GM13976 (cell line): ENCODE data around the gene KLK4.
A peak's percentile ranks its signal among the peaks of the same experiment; 100 is the strongest.

Source experiments
- DNase-seq: peaks from one replicate; pipeline ENCODE4 v3.0.0; 2012; ENCODE audit warnings: low spot score
- in situ Hi-C: fragments of 300-500 bp; cut with MboI; formaldehyde crosslinking; loops from one replicate; pipeline ENCODE4 v1.12.0; 2022; ENCODE audit warnings: low sequenced_read_pairs, mixed read lengths, inconsistent platforms; ENCODE audit not compliant: unreplicated experiment
- TF ChIP-seq, protein P1 (sequence below): IDR thresholded peaks from 2 replicates; pipeline ENCODE4 v1.5.1; 2012; ENCODE audit warnings: borderline replicate concordance, mild to moderate bottlenecking; ENCODE audit not compliant: insufficient read depth; ENCODE audit errors: extremely low read depth, missing control alignments, control extremely low read depth

The KLK4 gene

DNA sequence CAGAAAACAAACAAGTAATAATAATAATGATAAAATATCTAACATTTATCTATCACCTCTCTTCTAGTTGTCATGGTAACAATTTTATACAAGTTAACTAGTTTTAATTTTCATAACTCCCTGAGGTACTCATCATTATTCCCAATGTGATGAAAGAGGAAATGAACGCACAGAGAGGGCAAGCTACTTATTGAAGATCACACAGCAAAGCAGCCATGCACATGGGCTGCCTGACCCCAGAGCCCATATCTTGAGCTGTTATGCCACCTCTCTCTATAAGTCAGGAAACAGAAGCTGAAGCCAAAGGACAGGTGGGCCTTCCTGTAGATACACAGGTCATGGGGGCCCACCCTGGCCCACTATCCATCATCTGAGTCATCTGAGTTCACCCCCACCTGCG is 4.9 kb upstream of the KLK4 start:
- DNase-seq: no peak
- TF ChIP-seq, protein P1, sequence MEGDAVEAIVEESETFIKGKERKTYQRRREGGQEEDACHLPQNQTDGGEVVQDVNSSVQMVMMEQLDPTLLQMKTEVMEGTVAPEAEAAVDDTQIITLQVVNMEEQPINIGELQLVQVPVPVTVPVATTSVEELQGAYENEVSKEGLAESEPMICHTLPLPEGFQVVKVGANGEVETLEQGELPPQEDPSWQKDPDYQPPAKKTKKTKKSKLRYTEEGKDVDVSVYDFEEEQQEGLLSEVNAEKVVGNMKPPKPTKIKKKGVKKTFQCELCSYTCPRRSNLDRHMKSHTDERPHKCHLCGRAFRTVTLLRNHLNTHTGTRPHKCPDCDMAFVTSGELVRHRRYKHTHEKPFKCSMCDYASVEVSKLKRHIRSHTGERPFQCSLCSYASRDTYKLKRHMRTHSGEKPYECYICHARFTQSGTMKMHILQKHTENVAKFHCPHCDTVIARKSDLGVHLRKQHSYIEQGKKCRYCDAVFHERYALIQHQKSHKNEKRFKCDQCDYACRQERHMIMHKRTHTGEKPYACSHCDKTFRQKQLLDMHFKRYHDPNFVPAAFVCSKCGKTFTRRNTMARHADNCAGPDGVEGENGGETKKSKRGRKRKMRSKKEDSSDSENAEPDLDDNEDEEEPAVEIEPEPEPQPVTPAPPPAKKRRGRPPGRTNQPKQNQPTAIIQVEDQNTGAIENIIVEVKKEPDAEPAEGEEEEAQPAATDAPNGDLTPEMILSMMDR: no peak
- in situ Hi-C loops: loop anchor here (10.0 kb wide), 1 partner anchor 121 kb away; the partner anchor contains the start of gene ACP4

DNA sequence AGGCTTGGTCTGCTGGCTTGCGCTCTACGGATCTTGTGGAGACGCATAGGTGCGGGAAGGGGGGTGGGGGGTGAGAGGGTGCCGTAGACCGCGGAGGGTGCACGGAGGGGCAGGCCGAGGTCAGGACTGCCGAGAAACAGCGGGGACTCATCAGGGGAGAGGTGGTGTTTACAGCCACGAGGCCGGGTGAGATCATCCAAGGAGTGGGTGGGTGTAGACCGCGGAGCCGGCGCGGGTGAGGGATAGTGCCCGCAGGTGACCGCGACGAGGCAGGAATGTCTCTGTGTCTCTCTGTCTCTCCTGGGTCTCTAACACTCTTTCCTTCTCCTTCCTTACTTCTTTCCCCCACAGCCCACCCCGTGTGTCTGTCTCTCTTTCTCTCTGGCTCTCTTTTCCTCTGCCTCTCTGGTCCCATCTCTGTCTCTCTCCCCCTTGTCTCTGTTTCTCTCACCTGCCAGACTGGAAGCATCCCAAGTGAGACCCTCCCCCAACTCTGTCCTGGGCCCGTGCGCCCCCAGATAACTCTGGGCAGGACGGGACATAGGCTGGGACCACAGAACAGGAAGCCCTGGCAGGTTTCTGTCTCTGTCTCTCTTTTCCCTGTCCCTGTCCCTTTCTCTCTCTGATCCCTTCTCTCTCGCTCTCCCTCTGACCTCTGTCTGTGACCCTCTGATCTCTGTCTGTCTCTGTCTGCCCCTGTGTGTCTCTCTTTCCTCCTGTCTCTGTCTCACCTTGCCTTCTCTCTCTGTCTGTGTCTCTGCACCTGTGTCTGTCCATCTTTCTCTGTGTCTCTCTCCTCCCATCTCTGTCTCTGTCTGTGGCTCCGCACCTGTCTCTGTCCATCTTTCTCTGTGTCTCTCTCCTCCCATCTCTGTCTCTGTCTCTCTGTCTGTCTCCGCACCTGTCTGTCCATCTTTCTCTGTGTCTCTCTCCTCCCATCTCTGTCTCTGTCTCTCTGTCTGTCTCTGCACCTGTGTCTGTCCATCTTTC is 1.8 kb upstream of the KLK4 start:
- DNase-seq: peak; percentile 68
- in situ Hi-C loops: loop anchor here (10.0 kb wide), 1 partner anchor 118 kb away; the partner anchor contains the start of gene ACP4
- TF ChIP-seq, protein P1: no peak

DNA sequence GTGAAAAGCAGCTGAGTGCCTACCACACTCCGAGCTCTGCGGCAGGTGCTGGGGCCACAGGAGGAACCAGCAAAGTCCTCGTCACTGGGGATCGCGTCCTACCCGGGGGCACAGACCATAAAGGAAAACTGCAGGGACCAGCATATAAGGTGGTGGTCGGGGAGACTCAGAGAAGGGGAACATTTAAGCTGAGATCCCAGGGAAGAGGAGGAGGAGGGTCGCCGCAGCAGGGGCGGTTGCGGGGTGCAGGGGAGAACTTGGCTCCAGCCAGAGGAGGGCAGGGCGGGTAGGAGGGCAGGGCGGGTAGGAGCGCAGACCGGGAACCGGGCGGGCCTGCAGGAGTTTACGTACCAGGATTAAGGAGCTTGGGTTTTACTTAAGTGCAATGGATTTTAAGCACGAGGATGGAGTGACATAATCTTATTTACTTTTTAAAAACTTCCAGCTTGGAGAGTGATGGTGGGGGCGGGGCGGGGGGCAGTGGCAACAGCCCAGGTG is 956 bp upstream of the KLK4 start:
- TF ChIP-seq, protein P1: no peak
- no peak for DNase-seq
- in situ Hi-C loops: loop anchor here (10.0 kb wide), 1 partner anchor 117 kb away; the partner anchor contains the start of gene ACP4

GRCh38 chr19:50910722-50911121 is 473 bp downstream of the KLK4 start:
- DNase-seq: no peak
- in situ Hi-C loops: loop anchor here (10.0 kb wide), 1 partner anchor 116 kb away; the partner anchor contains the start of gene ACP4
- TF ChIP-seq, protein P1: no peak

- in situ Hi-C loops: loop anchor here (10.0 kb wide), 1 partner anchor 115 kb away; the partner anchor contains the start of gene ACP4
- TF ChIP-seq, protein P1: no peak
- peak; percentile 94 for DNase-seq
These were observed 1.7 kb downstream of the KLK4 start for GRCh38 chr19:50909240-50910070.

GRCh38 chr19:50908336-50908735 is 2.9 kb downstream of the KLK4 start:
- DNase-seq: no peak
- in situ Hi-C loops: no loop called here
- TF ChIP-seq, protein P1: no peak
